Adrenal gland (tissue), 12 donors: ENCODE results near the gene PPP4R3B. TPM values are rescaled to one million over a fixed set of nuclear protein-coding genes. Genes with fewer than 3 reads are reported as not detected.

ENCODE experiments used
- DNase-seq, 7 donors: peaks; one replicate each; pipeline ENCODE4 v3.0.0-alpha.2; 2019 to 2020
- H3K27ac ChIP-seq, 5 donors: fragments of 200-600 bp; sonication (generic) in 4 of 5; 1 replicate in 3 of 5; 2 replicates in 2 of 5; pipeline versions ENCODE4 v1.5.1 to v1.8.0; 2016 to 2020; ENCODE audit warnings: mild to moderate bottlenecking in 1 of 5
- H3K27me3 ChIP-seq: fragments of 200-600 bp; 2 replicates; pipeline ENCODE4 v1.8.0; 2021
- H3K36me3 ChIP-seq, 2 donors: fragments of 200-600 bp; replicated peaks in 1 of 2; 1 replicate in 1 of 2; 2 replicates in 1 of 2; pipeline versions ENCODE4 v1.5.1 to v1.8.0; 2018 to 2022
- H3K4me1 ChIP-seq, 2 donors: fragments of 200-600 bp; replicated peaks in 1 of 2; 1 replicate in 1 of 2; 2 replicates in 1 of 2; pipeline versions ENCODE4 v1.5.1 to v1.8.0; 2018 to 2021
- H3K4me3 ChIP-seq, 4 donors: fragments of 200-600 bp; sonication (generic) in 3 of 4; one replicate each; pipeline ENCODE4 v1.5.1; 2016 to 2018
- H3K9me3 ChIP-seq, 3 donors: fragments of 200-600 bp; sonication (generic) in 1 of 3; replicated peaks in 1 of 3; 1 replicate in 2 of 3; 2 replicates in 1 of 3; pipeline versions ENCODE4 v1.5.1 to v1.8.0; 2016 to 2021
- POLR2A ChIP-seq, 2 donors: fragments of 450-650 bp; IDR thresholded peaks; one replicate each; pipeline ENCODE4 v1.6.1; 2017; ENCODE audit warnings: antibody characterized with exemption in 2 of 2, mild to moderate bottlenecking in 2 of 2, moderate library complexity in 1 of 2
- WGBS, 4 donors: extraction: QIAGEN DNeasy Blood & Tissue Kit in 2 of 4; methylation state at CpG; one replicate each; pipeline versions ENCODE4 v1.1.5 to v1.1.7; 2013 to 2017; 5-methylcytosine and 5-hydroxymethylcytosine counted together
- intact Hi-C, 2 donors: fragments of 100-400 bp; cut with DNase I; formaldehyde crosslinking; loops; one replicate each; pipeline versions ENCODE4 v1.14.1 to v1.15.0; 2022 to 2023
- polyA plus RNA-seq, 3 donors: library from polyadenylated mRNA; stranded (reverse); fragments of 200-250 nt in 2 of 3; fragments of 350-450 nt in 1 of 3; fragmentation: Illumina TruSeq in 1 of 3; extraction: RNeasy Lipid Tissue Mini Kit (QIAGEN cat#74804) in 1 of 3; gene quantifications; one replicate each; pipeline ENCODE4 v1.2.3, GENCODE V29; 2013 to 2014
- total RNA-seq, 9 donors: library from RNA; depleted of rRNA in 4 of 9; stranded (reverse); fragments of >200 nt in 4 of 9; fragments of 120-200 nt in 1 of 9; fragmentation: NEBNext Ultra II Directional in 1 of 9; extraction: Animal tissue kit (Norgen Biotek cat#: 25700) in 1 of 9; gene quantifications; one replicate each; pipeline versions ENCODE4 v1.1.0 to v1.2.4, GENCODE V29; 2013 to 2023
- TF ChIP-seq, protein P1 (sequence below), 6 experiments: fragments of 450-650 bp in 4 of 6; fragments of 200-600 bp in 2 of 6; sonication (generic) in 1 of 6; IDR thresholded peaks; 1 replicate in 5 of 6; 2 replicates in 1 of 6; pipeline versions ENCODE4 v1.5.1 to v1.8.0; 2016 to 2021; ENCODE audit warnings: antibody characterized with exemption in 6 of 6, mild to moderate bottlenecking in 2 of 6, moderate library complexity in 1 of 6
- donor health status: healthy with polysubstance abuse.
- donor health status: Bipolar disorder and iron deficiency.
- donor health status: DM: yes; HTN: yes; CAD: no.
- donor health status: DM: no; HTN: no; CAD: no.
- donor health status: DM: no; HTN: no; CAD: no.
- donor health status: DM: yes; HTN: yes; CAD: no.

The PPP4R3B gene
- total and polyA plus RNA-seq, 12 donors = 22.8 to 89.2 (median 69.9) TPM

DNA sequence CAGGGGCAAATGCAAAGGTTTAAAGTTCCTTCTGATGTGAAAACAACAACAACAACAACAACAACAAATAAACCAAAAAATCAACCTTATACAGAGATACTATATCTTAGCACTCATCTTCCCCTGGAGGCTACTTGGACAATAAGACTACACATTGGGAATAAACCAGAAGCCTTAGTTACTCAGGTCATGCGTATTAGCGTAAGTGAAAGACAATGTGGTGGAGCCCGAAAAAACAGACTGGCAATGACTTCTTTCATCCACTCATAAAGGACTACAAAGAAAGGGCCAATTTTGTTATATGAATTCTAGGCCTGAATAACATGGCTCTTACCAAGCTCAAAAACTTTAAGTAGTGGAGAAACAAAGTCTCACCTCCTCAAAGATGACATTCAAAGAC, 19.4 kb upstream of the PPP4R3B start:
- Histone ChIP-seq H3K27me3 (no peaks in the 10 kb centered on the region), H3K9me3 (no peaks in the 10 kb centered on the region), H3K4me3 (no peak overlapping the region), H3K27ac (no peak overlapping the region), H3K4me1 (no peaks in the 10 kb centered on the region), H3K36me3 (peaks cover 0 to 32% of the 10 kb centered on the region in 2 donors)
- TF ChIP-seq POLR2A (IDR thresholded peaks at IDR 0.05) = no peak
- TF ChIP-seq, protein P1, sequence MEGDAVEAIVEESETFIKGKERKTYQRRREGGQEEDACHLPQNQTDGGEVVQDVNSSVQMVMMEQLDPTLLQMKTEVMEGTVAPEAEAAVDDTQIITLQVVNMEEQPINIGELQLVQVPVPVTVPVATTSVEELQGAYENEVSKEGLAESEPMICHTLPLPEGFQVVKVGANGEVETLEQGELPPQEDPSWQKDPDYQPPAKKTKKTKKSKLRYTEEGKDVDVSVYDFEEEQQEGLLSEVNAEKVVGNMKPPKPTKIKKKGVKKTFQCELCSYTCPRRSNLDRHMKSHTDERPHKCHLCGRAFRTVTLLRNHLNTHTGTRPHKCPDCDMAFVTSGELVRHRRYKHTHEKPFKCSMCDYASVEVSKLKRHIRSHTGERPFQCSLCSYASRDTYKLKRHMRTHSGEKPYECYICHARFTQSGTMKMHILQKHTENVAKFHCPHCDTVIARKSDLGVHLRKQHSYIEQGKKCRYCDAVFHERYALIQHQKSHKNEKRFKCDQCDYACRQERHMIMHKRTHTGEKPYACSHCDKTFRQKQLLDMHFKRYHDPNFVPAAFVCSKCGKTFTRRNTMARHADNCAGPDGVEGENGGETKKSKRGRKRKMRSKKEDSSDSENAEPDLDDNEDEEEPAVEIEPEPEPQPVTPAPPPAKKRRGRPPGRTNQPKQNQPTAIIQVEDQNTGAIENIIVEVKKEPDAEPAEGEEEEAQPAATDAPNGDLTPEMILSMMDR (IDR thresholded peaks at IDR 0.05) = no peak
- intact Hi-C loops = no loop called here
- no peak for DNase-seq
- WGBS, 4 donors = 95 to 98% (median 96%) methylated on average over 3 of the region's 3 CpGs

DNA sequence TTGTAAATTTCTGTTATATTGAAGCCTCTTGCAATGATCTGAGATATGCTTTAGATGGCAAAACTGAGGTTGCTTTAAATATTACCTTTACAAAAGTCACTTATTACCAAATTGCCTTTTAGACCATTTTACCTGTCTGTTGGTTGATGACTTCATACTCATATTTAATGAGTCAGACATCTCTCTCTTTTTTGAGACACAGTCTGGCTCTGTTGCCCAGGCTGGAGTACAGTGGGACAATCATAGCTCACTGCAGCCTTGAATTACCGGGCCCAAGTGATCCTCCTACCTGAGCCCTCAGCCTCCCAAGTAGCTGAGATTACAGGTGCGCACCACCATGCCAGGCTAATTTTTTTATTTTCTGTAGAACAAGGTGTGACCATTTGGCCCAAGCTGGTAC, 11.5 kb upstream of the PPP4R3B start:
- H3K36me3 ChIP-seq = peaks cover 0 to 6% of the 10 kb centered on the region in 2 donors
- H3K27ac ChIP-seq = no peak overlapping the region
- 86 to 98% (median 87%) methylated on average over 1 to 2 of the region's 2 CpGs for WGBS, 4 donors
- no peaks in the 10 kb centered on the region for H3K27me3 ChIP-seq
- intact Hi-C loops = no loop called here
- H3K9me3 ChIP-seq = no peaks in the 10 kb centered on the region
- H3K4me3 ChIP-seq = no peak overlapping the region
- TF ChIP-seq POLR2A (IDR thresholded peaks at IDR 0.05) = no peak
- TF ChIP-seq, protein P1 (IDR thresholded peaks at IDR 0.05) = no peak
- no peaks in the 10 kb centered on the region for H3K4me1 ChIP-seq
- DNase-seq = no peak

DNA sequence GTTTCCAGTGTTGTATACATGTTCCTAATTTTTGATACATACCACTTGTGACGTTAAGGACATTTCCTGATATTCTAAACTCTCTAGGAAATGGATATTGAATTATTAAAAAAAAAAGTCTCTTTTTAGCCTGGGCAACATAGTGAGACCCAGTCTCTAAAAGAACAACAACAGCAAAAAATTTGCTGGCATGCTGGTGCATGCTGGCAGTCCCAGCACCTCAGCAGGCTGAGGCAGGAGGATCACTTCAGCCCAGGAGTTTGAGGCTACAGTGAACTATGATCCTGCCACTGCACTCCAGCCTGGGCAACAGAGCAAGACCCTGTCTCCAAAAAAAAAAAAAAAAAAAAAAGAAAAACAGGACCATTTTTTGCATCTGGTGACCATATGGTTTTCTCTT, 10.5 kb upstream of the PPP4R3B start:
- Histone ChIP-seq H3K4me3 (no peak overlapping the region), H3K9me3 (no peaks in the 10 kb centered on the region), H3K36me3 (peaks cover 0 to 6% of the 10 kb centered on the region in 2 donors), H3K27ac (no peak overlapping the region), H3K4me1 (peaks cover 0 to 5% of the 10 kb centered on the region in 2 donors), H3K27me3 (no peaks in the 10 kb centered on the region)
- no peak for DNase-seq
- intact Hi-C loops = no loop called here
- TF ChIP-seq POLR2A (IDR thresholded peaks at IDR 0.05) = no peak
- TF ChIP-seq, protein P1 (IDR thresholded peaks at IDR 0.05) = no peak
- WGBS, 4 donors = 82 to 85% (median 84%) methylated on average over 1 of the region's 1 CpG

DNA sequence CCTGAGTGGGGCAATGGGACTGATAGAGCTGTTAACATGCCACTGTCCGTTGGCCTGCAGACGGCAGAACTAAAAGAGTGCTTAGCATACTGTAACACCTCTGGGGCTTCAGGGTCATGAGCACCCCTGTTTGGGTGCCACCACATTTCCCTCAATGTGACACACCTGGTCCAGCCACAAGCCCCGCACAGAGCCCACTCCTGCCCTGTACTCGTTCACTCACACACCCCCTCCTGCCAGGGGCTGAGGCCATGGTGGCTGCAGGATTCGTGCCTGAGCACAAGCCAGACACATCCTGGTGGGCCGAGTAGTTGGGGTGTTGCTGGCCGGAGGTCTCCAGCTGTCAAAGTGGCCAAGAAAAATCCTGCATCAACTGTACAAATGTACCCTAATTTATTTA, 4.4 kb upstream of the PPP4R3B start:
- Histone ChIP-seq H3K4me1 (peaks cover 7 to 28% of the 10 kb centered on the region in 2 donors), H3K27me3 (no peaks in the 10 kb centered on the region), H3K27ac (no peak overlapping the region), H3K9me3 (no peaks in the 10 kb centered on the region), H3K4me3 (no peak overlapping the region), H3K36me3 (no peaks in the 10 kb centered on the region)
- no peak for DNase-seq
- intact Hi-C loops = no loop called here
- 87 to 100% (median 90%) methylated on average over 5 to 7 of the region's 7 CpGs for WGBS, 4 donors
- TF ChIP-seq, protein P1 (IDR thresholded peaks at IDR 0.05) = no peak
- no peak for TF ChIP-seq POLR2A (IDR thresholded peaks at IDR 0.05)
